ENCODE data around the gene HYDIN.

HYDIN gene

DNA sequence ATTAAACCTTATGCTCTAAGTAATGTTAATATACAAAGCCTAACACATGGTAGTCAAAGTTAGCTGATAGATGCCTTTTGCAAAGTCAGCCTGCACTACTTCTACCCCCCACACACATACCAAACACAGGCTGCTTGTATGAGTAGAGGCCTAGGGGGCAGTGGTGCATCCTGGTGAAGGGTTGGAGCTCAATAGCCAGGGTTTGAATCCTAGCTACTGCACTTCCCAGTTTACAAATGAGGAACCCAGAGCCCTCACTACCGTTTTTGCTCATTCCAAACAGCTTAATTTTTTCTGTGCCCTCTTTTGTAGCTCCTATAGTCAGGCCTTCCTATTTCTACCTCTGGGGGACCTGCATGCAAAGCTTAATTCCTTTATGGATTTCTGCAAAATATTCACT lies 18.9 kb upstream of the HYDIN start:
- Mint-ChIP-seq H3K27ac (peak overlapping the region; percentile 65), H3K27me3 (peaks cover 2% of the 10 kb centered on the region), H3K4me3 (no peak overlapping the region), H3K4me1 (ENCODE audit: low read depth) (peaks cover 63% of the 10 kb centered on the region), H3K9me3 (no peaks in the 10 kb centered on the region), H3K36me3 (ENCODE audit: low read depth) (no peaks in the 10 kb centered on the region)
- intact Hi-C loops (cut with micrococcal nuclease), result loop anchor here (2.0 kb wide), 1 partner anchor 61 kb away; no protein-coding TSS in a partner anchor

DNA sequence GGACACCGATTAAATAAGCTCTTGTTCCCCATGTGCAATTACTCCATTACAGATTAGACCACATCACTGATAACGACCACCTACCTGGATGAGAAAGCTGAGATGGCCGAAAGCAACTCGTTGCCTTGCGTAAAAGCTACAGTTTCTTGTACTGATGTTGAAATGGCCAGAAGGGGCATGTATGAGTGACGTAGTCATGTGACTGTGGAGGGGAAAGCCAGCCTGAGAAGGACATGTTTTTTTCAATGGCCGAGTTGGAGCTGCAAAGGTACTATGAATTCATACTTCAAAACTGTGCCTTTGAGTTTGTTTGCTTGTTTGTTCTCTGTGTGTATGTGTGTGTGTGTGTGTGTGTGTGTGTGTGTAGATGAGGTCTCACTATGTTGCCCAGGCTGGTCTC lies 17.0 kb upstream of the HYDIN start:
- no peak overlapping the region for H3K27ac Mint-ChIP-seq
- H3K27me3 Mint-ChIP-seq, result peaks cover 2% of the 10 kb centered on the region

DNA sequence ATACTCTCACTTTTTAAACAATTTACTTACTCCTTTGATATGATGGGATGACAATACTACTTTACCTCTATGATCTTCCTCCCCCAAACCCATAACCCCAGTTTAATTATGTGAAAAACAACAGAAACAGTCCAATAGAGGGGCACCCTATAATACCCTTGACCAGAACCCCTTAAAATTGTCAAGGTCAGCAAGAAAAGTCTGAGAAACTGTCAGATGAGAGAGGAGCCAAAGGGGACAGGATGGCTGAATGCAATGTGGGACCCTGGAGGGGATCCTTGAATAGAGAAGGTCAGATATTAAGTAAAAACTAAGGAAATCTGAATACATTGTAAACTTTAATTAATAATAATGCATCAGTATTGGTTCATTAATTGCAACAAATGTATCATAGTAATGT lies 15.8 kb upstream of the HYDIN start:
- Mint-ChIP-seq H3K4me1 (ENCODE audit: low read depth) (peaks cover 60% of the 10 kb centered on the region), H3K9me3 (no peaks in the 10 kb centered on the region), H3K36me3 (ENCODE audit: low read depth) (no peaks in the 10 kb centered on the region), H3K4me3 (no peak overlapping the region), H3K27me3 (peaks cover 2% of the 10 kb centered on the region), H3K27ac (no peak overlapping the region)
- intact Hi-C loops (cut with micrococcal nuclease), result no loop called here

More for the DNA sequence above, 17.0 kb upstream of the HYDIN start:
- Mint-ChIP-seq H3K36me3 (ENCODE audit: low read depth) (no peaks in the 10 kb centered on the region), H3K4me1 (ENCODE audit: low read depth) (peaks cover 56% of the 10 kb centered on the region), H3K9me3 (no peaks in the 10 kb centered on the region), H3K4me3 (no peak overlapping the region)
- intact Hi-C loops (cut with micrococcal nuclease), result no loop called here

DNA sequence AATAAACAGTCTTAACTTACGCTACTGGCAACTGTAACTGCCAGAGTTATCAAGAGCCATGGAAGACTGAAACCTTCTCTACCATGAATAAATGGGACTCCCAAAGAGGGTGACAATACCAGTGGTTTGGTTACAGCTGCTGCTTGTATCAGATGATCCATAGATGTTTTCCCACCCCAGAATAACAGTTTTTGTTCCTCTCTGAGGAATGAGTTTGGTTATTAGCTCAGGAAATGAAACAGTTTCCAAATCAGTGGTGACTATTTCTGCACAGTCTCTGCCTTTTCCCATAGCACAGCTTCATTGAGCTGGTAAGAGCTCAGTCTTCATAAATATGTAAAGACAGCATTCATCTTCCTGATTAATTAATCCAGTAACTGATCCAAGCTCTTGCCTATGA lies 14.0 kb upstream of the HYDIN start:
- peaks cover 42% of the 10 kb centered on the region for H3K4me1 Mint-ChIP-seq (ENCODE audit: low read depth)
- intact Hi-C loops (cut with micrococcal nuclease), result no loop called here
- H3K27ac Mint-ChIP-seq, result no peak overlapping the region
- H3K36me3 Mint-ChIP-seq (ENCODE audit: low read depth), result no peaks in the 10 kb centered on the region
- peaks cover 9% of the 10 kb centered on the region for H3K27me3 Mint-ChIP-seq
- H3K4me3 Mint-ChIP-seq, result no peak overlapping the region
- no peaks in the 10 kb centered on the region for H3K9me3 Mint-ChIP-seq

DNA sequence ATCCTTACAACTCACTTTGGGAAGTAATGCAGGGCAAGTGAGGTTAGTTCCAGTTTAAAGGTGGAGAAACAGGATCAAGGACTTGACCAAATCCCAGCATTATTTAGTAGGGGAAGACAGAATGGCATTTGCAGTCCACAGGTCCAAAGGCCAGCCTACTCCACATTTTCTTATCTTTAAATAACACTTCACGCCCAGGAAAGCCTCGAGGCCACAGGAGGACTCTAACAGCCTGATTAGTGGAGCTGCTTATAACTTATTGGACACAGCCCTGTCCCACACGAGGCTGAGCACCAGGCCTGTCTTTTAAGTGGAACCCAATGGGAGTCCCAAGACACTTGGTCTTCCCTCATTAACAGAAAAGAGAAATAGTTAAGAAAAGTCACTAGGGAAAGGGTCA lies 12.1 kb upstream of the HYDIN start:
- intact Hi-C loops (cut with micrococcal nuclease), result no loop called here
- Mint-ChIP-seq H3K9me3 (no peaks in the 10 kb centered on the region), H3K4me3 (no peak overlapping the region), H3K27ac (no peak overlapping the region), H3K27me3 (peaks cover 14% of the 10 kb centered on the region), H3K4me1 (ENCODE audit: low read depth) (peaks cover 34% of the 10 kb centered on the region), H3K36me3 (ENCODE audit: low read depth) (no peaks in the 10 kb centered on the region)

DNA sequence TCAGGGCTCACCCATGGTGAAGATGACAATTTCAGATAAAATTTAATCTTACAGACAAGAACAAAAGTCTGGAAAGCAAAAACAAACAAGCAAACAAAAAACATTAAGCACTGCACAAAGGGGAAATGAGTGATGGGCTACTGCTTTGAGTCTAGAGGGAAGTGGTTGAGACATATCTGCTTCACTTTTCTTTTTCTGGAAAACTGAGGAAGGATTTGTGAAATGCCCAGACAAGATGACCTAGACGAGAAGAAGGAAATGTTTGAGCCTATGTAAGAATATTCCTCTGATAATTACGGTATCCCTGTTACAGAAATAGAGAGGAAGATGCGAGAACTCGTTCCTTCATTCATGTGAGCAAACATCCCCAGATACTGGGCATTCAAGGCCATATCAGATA lies 11.5 kb upstream of the HYDIN start:
- H3K36me3 Mint-ChIP-seq (ENCODE audit: low read depth), result no peaks in the 10 kb centered on the region
- intact Hi-C loops (cut with micrococcal nuclease), result no loop called here

DNA sequence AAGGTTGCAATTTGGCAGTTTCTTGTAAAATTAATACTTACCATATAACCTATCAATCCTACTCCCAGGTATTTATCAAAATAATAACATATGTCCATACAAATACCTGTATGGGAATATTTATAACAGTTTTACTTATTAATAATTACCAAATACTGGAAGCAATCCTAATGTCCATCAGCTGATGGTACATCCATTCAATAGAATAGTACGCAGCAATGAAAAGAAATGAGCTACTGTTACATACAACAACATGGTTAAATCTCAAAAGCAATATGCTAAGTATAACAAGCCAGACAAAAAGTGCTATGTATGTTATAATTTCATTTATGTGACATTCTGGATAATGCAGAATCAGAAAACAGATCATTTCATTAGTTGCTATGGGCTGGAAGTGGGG lies 1.2 kb downstream of the HYDIN start:
- intact Hi-C loops (cut with micrococcal nuclease), result no loop called here
- Mint-ChIP-seq H3K27ac (no peak overlapping the region), H3K27me3 (peaks cover 33% of the 10 kb centered on the region), H3K36me3 (ENCODE audit: low read depth) (no peaks in the 10 kb centered on the region), H3K9me3 (peaks cover 43% of the 10 kb centered on the region), H3K4me1 (ENCODE audit: low read depth) (peaks cover 5% of the 10 kb centered on the region), H3K4me3 (no peak overlapping the region)

More for the DNA sequence above, 11.5 kb upstream of the HYDIN start:
- no peak overlapping the region for H3K4me3 Mint-ChIP-seq
- H3K27me3 Mint-ChIP-seq, result peaks cover 19% of the 10 kb centered on the region
- H3K9me3 Mint-ChIP-seq, result no peaks in the 10 kb centered on the region
- peaks cover 34% of the 10 kb centered on the region for H3K4me1 Mint-ChIP-seq (ENCODE audit: low read depth)
- no peak overlapping the region for H3K27ac Mint-ChIP-seq

DNA sequence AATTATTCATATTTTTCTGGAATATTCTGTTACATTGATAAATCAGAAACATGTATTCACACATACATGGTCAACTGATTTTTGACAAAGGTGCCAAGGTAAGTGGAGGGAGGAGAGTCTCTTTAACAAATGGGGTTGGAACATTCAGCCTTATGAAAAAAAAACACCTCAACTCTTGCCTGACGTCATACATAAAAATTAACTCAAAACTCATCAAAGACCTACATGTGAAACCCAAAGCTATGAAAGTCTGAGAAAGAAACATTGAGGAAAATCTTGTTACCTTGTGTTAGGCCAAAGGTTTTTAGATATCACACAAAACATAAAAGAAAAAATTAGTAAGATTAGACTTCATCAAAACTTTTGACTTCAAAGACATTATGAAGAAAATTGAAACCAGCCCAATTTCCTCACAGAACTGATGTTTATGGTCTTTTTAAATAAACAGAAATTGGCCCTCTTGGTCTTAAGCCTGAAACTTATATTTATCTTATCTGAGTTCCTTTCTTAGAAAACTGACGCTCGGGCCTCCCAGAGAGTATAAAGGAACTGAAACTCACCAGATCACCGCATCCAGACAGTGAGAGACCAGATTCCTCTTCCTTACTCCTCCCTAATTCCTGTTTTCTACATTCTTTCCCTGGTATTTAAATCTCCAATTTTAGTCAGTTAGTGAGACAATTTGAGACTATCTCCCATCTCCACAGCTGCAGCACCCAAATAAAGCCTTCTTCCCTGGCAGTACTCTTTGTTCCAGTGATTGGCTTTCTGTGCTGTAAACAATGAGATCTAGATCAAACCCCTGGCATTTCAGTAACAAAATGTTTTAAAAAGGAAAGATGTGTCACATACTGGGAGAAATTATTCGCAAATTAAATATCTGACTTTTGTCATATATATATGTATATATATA lies 4.0 kb downstream of the HYDIN start:
- Mint-ChIP-seq H3K27ac (no peak overlapping the region), H3K27me3 (peaks cover 21% of the 10 kb centered on the region), H3K9me3 (peaks cover 67% of the 10 kb centered on the region), H3K4me1 (ENCODE audit: low read depth) (peaks cover 5% of the 10 kb centered on the region), H3K36me3 (ENCODE audit: low read depth) (no peaks in the 10 kb centered on the region), H3K4me3 (no peak overlapping the region)
- intact Hi-C loops (cut with micrococcal nuclease), result no loop called here

DNA sequence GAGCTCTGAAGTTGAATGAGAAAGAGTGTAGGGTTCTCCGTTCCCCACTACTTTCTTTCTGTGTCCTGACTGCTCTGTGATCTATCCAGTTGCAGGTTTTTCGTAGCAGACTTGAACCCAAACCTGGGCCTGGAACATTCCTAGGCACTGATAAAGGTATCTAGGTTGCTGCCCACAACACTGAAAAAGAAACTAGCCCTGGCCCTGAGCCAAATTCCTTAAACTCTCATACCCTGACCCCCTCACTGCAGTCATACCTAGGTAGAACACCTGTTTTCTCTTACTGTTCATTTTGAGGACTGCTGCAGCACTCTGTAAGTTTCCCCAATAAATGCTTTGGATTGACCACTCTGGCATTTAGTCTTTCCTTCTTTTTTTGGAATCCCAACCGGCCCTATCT lies 5.4 kb downstream of the HYDIN start:
- intact Hi-C loops (cut with micrococcal nuclease), result no loop called here
- Mint-ChIP-seq H3K36me3 (ENCODE audit: low read depth) (no peaks in the 10 kb centered on the region), H3K4me1 (ENCODE audit: low read depth) (no peaks in the 10 kb centered on the region), H3K4me3 (no peak overlapping the region), H3K27me3 (peaks cover 8% of the 10 kb centered on the region), H3K27ac (no peak overlapping the region), H3K9me3 (peaks cover 63% of the 10 kb centered on the region)

DNA sequence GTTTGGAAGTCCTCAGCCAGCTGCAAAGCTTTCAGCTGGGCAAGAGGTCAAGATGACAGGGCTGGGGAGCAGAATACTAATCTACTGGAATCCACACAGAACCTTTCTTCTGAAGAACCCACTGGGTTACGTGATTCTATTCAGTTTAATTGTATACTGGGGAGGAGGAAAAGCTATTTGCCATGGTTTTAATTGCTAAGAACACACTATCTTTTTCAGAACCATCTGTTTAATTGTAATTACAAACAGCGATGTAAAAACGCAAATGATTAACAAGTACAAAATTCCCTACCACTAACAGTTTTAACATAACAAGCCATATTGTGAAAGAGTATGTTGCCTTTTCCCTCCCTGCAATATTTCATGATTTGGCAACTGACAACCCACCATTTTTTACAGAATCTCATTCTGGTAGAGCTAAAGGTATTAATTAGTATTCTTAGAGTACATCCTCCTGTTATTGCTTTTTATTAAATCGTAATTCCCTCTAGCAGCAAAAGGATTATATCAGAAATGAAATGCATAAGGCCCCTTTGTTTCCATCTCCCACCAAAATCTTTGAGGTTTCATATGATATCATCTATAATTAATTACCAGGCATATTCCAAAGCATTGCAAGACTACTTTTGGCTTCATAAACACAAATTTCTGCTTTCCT lies 12.1 kb downstream of the HYDIN start:
- Mint-ChIP-seq H3K9me3 (peaks cover 18% of the 10 kb centered on the region), H3K4me1 (ENCODE audit: low read depth) (no peaks in the 10 kb centered on the region), H3K4me3 (no peak overlapping the region), H3K27me3 (peaks cover 7% of the 10 kb centered on the region), H3K27ac (no peak overlapping the region), H3K36me3 (ENCODE audit: low read depth) (no peaks in the 10 kb centered on the region)
- intact Hi-C loops (cut with micrococcal nuclease), result no loop called here

DNA sequence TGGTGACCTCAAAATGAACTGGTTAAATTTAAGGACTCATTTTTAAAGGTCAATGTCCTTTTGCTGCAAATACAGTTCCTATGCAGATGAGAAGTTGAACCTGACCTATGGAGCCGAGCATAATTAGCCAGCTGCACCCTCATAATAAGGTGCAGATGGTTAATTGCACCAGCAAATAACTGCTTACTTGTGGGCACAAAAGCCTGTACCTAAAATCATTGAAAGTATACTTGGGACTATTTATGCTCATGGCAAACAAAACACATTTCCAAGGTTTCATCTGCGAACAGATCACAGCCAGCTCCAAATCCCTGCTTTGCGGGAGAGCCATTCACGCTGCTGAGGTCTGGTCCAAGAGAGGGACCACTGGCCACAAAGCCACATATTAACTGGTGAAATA lies 13.0 kb downstream of the HYDIN start:
- Mint-ChIP-seq H3K9me3 (peaks cover 10% of the 10 kb centered on the region), H3K36me3 (ENCODE audit: low read depth) (no peaks in the 10 kb centered on the region), H3K4me1 (ENCODE audit: low read depth) (no peaks in the 10 kb centered on the region), H3K27me3 (peaks cover 10% of the 10 kb centered on the region), H3K4me3 (no peak overlapping the region), H3K27ac (no peak overlapping the region)
- intact Hi-C loops (cut with micrococcal nuclease), result no loop called here

DNA sequence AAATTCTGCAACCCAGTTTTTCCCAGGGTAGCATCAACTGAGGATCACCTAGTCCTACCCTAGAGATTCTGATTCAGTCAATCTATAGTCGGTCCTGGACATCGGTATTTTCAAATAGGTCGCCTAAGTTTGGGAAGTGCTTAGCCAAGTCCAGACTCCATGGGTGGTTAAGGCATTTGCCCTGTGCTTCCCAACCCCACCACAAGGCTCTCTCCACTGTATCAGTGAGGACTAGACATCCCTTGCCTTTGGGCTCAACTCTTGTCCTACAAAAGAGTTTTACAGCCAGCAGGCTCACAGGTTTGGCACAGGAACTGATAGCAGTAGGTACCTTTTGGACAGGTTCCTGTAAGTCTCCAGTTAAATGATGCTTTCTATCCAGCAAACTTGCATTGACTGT lies 13.8 kb downstream of the HYDIN start:
- peaks cover 2% of the 10 kb centered on the region for H3K9me3 Mint-ChIP-seq
- peaks cover 11% of the 10 kb centered on the region for H3K27me3 Mint-ChIP-seq
- H3K4me1 Mint-ChIP-seq (ENCODE audit: low read depth), result no peaks in the 10 kb centered on the region
- no peak overlapping the region for H3K4me3 Mint-ChIP-seq
- no peaks in the 10 kb centered on the region for H3K36me3 Mint-ChIP-seq (ENCODE audit: low read depth)
- intact Hi-C loops (cut with micrococcal nuclease), result no loop called here
- H3K27ac Mint-ChIP-seq, result no peak overlapping the region

DNA sequence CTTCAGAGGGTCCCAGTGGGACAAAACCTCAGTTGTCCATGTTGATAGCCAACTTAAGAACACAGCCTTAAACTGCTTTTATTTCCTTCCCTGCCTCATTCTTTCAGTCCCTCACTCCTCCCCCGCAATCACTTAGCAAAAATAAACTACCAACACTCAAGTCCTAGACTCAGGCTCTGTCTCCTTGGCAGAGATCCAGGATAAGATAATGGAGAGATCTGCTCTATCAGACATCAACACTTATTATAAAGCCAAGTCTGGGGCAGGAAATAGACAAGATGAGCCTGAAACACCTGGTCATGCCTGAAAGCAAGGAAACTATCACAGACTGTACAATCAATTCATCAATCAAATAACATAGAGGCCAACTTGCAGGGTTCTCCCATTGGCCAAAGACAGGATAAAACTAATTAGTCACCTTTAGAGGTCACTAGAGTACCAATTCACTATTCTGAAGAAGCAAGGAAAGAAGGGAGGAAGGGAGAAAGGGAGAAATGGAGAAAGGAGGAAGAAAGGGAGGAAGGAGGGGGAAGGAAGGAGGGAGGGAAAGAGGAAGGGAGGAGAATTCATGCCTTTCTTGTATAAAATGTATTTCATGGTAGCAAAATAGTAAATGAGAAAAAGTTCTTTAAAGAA lies 15.7 kb downstream of the HYDIN start:
- Mint-ChIP-seq H3K27me3 (peaks cover 12% of the 10 kb centered on the region), H3K9me3 (no peaks in the 10 kb centered on the region), H3K27ac (no peak overlapping the region), H3K36me3 (ENCODE audit: low read depth) (no peaks in the 10 kb centered on the region), H3K4me1 (ENCODE audit: low read depth) (no peaks in the 10 kb centered on the region), H3K4me3 (no peak overlapping the region)
- intact Hi-C loops (cut with micrococcal nuclease), result loop anchor here (1.0 kb wide), 2 partner anchors 96 to 143 kb away; partner anchors contain the start of gene CALB2

DNA sequence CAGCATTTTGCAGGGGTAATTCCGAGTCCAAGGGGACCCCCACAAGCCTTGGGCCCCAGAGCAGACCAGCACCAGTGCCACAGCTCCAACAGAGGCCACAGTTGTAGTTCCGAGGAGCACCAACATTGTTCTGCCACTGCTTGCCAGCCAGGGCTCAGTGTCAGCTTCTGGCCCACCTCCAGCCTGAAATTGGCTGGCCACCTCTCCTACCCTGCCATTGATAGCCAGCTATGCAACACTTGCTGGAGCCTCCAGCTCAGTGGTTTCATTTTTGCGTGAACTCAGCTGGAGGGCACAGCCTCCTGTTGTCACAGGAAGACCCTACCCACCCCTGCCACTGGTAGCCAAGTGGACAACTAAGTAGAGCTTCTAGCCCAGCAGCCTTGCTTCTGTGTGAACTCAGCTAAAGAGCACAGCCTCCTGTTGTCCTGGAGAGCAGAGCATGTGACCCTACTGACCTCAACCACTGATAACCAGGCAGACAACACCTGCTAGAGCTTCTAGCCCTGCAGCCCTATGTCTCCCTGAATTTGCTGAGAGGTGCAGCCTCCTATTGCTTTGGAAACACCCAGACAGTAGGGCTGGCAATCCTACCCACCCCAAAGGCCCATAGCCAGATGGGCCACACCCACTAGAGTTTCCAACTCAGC lies 24.9 kb downstream of the HYDIN start:
- Mint-ChIP-seq H3K36me3 (ENCODE audit: low read depth) (no peaks in the 10 kb centered on the region), H3K4me3 (no peak overlapping the region), H3K27me3 (peaks cover 1% of the 10 kb centered on the region), H3K4me1 (ENCODE audit: low read depth) (no peaks in the 10 kb centered on the region), H3K9me3 (peaks cover 32% of the 10 kb centered on the region), H3K27ac (no peak overlapping the region)
- intact Hi-C loops (cut with micrococcal nuclease), result no loop called here
